ENCODE measurements around the gene ZMYND19. TPM values are rescaled to one million over a fixed set of nuclear protein-coding genes. Genes with fewer than 3 reads are reported as not detected.
A peak's percentile ranks its signal among the peaks of the same experiment; 100 is the strongest.

The ZMYND19 gene
- total and polyA plus RNA-seq, 2 of the 8 experiments (the other 6 are each of a cell fraction or from before 2014, with no cell fraction given), result 42.4 to 58.7 TPM

DNA sequence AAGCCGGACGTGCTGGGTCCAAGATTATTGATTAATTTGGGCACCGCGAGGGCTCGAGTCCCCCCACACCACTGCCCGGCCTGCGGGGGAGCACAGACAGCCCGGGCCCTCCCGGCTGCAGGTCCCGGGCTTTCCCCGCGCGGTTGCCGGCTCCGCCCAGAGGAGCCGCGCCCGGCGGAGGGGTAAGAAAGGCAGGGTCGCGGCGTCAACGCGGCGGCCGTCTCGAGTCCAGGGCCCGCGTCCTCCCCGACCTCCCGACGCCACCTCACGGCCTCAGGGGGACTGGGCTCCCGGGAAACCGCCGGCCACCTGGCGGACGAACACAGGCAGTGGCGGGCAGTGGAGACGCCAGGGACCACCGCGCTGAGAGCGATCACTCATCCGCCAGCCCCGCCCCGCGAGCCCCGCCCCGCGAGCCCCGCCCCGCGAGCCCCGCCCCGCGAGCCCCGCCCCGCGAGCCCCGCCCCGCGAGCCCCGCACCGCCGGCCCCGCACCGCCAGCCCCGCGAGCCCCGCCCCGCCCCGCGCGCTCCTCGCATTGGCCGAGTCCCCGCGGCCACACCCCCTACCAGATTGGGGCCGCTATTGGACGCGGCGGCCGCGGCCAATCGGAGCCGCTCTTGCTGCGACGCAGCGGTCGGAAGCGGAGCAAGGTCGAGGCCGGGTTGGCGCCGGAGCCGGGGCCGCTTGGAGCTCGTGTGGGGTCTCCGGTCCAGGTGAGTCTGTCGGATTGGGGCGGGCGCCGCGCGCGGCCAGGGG, 38.9 kb downstream of the ZMYND19 start, which contains the start of gene MRPL41 (continued):
- no peak for TF ChIP-seq BCL11A (IDR thresholded peaks at IDR 0.05; ENCODE audit: low read depth in 2 of 2, low read length in 2 of 2)
- peak; percentile 30; the same call in 1 of the 2 replicates for TF ChIP-seq CREB1 (IDR thresholded peaks at IDR 0.05)
- no peak for TF ChIP-seq HDAC6 (IDR thresholded peaks at IDR 0.05; ENCODE audit: low read depth, low read length)
- TF ChIP-seq CBX8 (IDR thresholded peaks at IDR 0.05; ENCODE audit: borderline replicate concordance, low read depth, low read length), result no peak
- no peak for TF ChIP-seq GABPA (IDR thresholded peaks at IDR 0.05; ENCODE audit: borderline replicate concordance, insufficient read depth, low read length)
- TF ChIP-seq SP1 (IDR thresholded peaks at IDR 0.05; ENCODE audit: low read depth, low read length), result 0 out of 2 replicates have a peak, but pooled peaks have one; percentile 36
- TF ChIP-seq JUND (IDR thresholded peaks at IDR 0.05; ENCODE audit: low read length), result no peak
- no peak for TF ChIP-seq SUZ12 (IDR thresholded peaks at IDR 0.05; ENCODE audit: low read length)
- TF ChIP-seq EGR1 (IDR thresholded peaks at IDR 0.05; ENCODE audit: borderline replicate concordance, low read depth, low read length), result no peak
- TF ChIP-seq E2F6 (IDR thresholded peaks at IDR 0.05), result peak; percentile 38; the same call in 1 of the 2 replicates
- TF ChIP-seq TCF12 (IDR thresholded peaks at IDR 0.05; ENCODE audit: low read depth, low read length), result no peak
- no peak for TF ChIP-seq SIRT6 (IDR thresholded peaks at IDR 0.05; ENCODE audit: low read length)
- TF ChIP-seq TBP (IDR thresholded peaks at IDR 0.05; ENCODE audit: low read depth, low read length), result peak; percentile 48; the same call in 1 of the 2 replicates
- no peak for TF ChIP-seq FOSL1 (IDR thresholded peaks at IDR 0.05; ENCODE audit: insufficient read depth, low read depth, low read length)
- TF ChIP-seq, protein P1, sequence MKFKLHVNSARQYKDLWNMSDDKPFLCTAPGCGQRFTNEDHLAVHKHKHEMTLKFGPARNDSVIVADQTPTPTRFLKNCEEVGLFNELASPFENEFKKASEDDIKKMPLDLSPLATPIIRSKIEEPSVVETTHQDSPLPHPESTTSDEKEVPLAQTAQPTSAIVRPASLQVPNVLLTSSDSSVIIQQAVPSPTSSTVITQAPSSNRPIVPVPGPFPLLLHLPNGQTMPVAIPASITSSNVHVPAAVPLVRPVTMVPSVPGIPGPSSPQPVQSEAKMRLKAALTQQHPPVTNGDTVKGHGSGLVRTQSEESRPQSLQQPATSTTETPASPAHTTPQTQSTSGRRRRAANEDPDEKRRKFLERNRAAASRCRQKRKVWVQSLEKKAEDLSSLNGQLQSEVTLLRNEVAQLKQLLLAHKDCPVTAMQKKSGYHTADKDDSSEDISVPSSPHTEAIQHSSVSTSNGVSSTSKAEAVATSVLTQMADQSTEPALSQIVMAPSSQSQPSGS (IDR thresholded peaks at IDR 0.05; ENCODE audit: low read length), result no peak
- TF ChIP-seq, protein P2, sequence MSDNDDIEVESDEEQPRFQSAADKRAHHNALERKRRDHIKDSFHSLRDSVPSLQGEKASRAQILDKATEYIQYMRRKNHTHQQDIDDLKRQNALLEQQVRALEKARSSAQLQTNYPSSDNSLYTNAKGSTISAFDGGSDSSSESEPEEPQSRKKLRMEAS (IDR thresholded peaks at IDR 0.05), result no peak
- no peak for TF ChIP-seq SIN3A (conservative IDR thresholded peaks at IDR 0.05 in 1 of 2, IDR thresholded peaks at IDR 0.05 in 1 of 2; ENCODE audit: low read depth in 1 of 2, low read length in 2 of 2)
- no peak for TF ChIP-seq RFX5 (IDR thresholded peaks at IDR 0.05; ENCODE audit: borderline replicate concordance, low read depth, low read length)
- TF ChIP-seq EZH2 (IDR thresholded peaks at IDR 0.05; ENCODE audit: low read depth, low read length, severe bottlenecking), result no peak
- peak in 1 of 2 experiments; percentile 67; a peak in 2 of 3 replicates for TF ChIP-seq POLR2A (IDR thresholded peaks at IDR 0.05; ENCODE audit: control extremely low read depth in 1 of 2, low read depth in 2 of 2, low read length in 2 of 2)
- 0 out of 4 replicates have a peak, but pooled peaks of 1 of the 2 experiments have one; percentile 13 for TF ChIP-seq HDAC2 (IDR thresholded peaks at IDR 0.05; ENCODE audit: borderline replicate concordance in 1 of 2, low read depth in 2 of 2, low read length in 2 of 2)
- TF ChIP-seq SP2 (IDR thresholded peaks at IDR 0.05; ENCODE audit: low read length), result no peak

All from H1 (cell line).